H1 (cell line): ENCODE data around the gene NELL1. TPM values are rescaled to one million over a fixed set of nuclear protein-coding genes. Genes with fewer than 3 reads are reported as not detected.

Experiments
- CTCF ChIA-PET: fragments of 300-600 bp; sonication (Branson Sonifier 250); formaldehyde crosslinking; loops from one replicate; lab custom pipeline; 2021; ENCODE audit not compliant: partially characterized antibody; lab: Charles Lee
- POLR2A ChIA-PET: fragments of 300-600 bp; sonication (Branson Sonifier 250); formaldehyde crosslinking; loops from one replicate; lab custom pipeline; 2021; ENCODE audit warnings: inconsistent platforms; ENCODE audit not compliant: partially characterized antibody; lab: Charles Lee
- DNase-seq, 2 experiments: peaks; one replicate each; pipeline versions ENCODE4 v3.0.0 to v3.0.0-alpha.2; 2010 to 2022; ENCODE audit warnings: low spot score in 2 of 2, low read depth in 1 of 2, mixed read lengths in 1 of 2
- FAIRE-seq: peaks from 2 replicates; lab custom pipeline; 2011; peaks lifted over from hg19 to GRCh38; lab: Jason Lieb, UNC
- H2AFZ ChIP-seq: 2 replicates; pipeline ENCODE4 v1.8.1; 2012; ENCODE audit warnings: low read length, inconsistent platforms
- H2AK5ac ChIP-seq: 2 replicates; pipeline ENCODE4 v1.6.1; 2013; ENCODE audit warnings: low read depth, low read length
- H2BK120ac ChIP-seq: replicated peaks from 2 replicates; pipeline ENCODE3; 2013; ENCODE audit warnings: low read depth, low read length, inconsistent platforms
- H2BK12ac ChIP-seq: 2 replicates; pipeline ENCODE4 v1.6.1; 2013; ENCODE audit warnings: low read depth, low read length
- H2BK15ac ChIP-seq: 2 replicates; pipeline ENCODE4 v1.6.1; 2013; ENCODE audit warnings: low read length
- H2BK20ac ChIP-seq: 2 replicates; pipeline ENCODE4 v1.6.1; 2013; ENCODE audit warnings: low read length
- H2BK5ac ChIP-seq: 2 replicates; pipeline ENCODE4 v1.6.1; 2013; ENCODE audit warnings: low read depth, low read length
- H3K14ac ChIP-seq: 2 replicates; pipeline ENCODE4 v1.6.1; 2013; ENCODE audit warnings: inconsistent platforms; ENCODE audit not compliant: insufficient read length
- H3K18ac ChIP-seq: 2 replicates; pipeline ENCODE4 v1.6.1; 2013; ENCODE audit warnings: low read length; ENCODE audit errors: extremely low read depth
- H3K23ac ChIP-seq: 2 replicates; pipeline ENCODE4 v1.6.1; 2013; ENCODE audit warnings: inconsistent platforms; ENCODE audit not compliant: insufficient read length
- H3K23me2 ChIP-seq: 2 replicates; pipeline ENCODE4 v1.6.1; 2013; ENCODE audit warnings: low read depth, low read length
- H3K27ac ChIP-seq: 2 replicates; pipeline ENCODE4 v1.6.1; 2011; ENCODE audit warnings: low read depth, low read length, inconsistent platforms
- H3K27me3 ChIP-seq, 4 experiments: replicated peaks in 1 of 4; 1 replicate in 1 of 4; 2 replicates in 3 of 4; pipeline versions ENCODE4 v1.6.1 to v1.8.1; 2011 to 2013; ENCODE audit warnings: low read length in 3 of 4, mild to moderate bottlenecking in 3 of 4, inconsistent platforms in 2 of 4, mixed read lengths in 2 of 4, moderate library complexity in 1 of 4; ENCODE audit not compliant: control insufficient read depth in 3 of 4, insufficient read depth in 3 of 4; ENCODE audit errors: extremely low read depth in 1 of 4
- H3K36me3 ChIP-seq, 4 experiments: 2 replicates each; pipeline versions ENCODE4 v1.6.1 to v1.8.1; 2011 to 2013; ENCODE audit warnings: mild to moderate bottlenecking in 4 of 4, low read length in 3 of 4, moderate library complexity in 2 of 4, control low read depth in 1 of 4, inconsistent platforms in 1 of 4; ENCODE audit not compliant: insufficient read depth in 4 of 4, control insufficient read depth in 2 of 4
- H3K4ac ChIP-seq: replicated peaks from 2 replicates; pipeline ENCODE3; 2013; ENCODE audit warnings: low read length, low read depth, mixed read lengths, inconsistent platforms; ENCODE audit not compliant: insufficient read length
- H3K4me1 ChIP-seq, 4 experiments: replicated peaks in 1 of 4; 1 replicate in 1 of 4; 2 replicates in 3 of 4; pipeline versions ENCODE4 v1.6.1 to v1.8.1; 2011 to 2013; ENCODE audit warnings: low read length in 3 of 4, inconsistent platforms in 2 of 4, mixed read lengths in 1 of 4; ENCODE audit not compliant: insufficient read depth in 4 of 4, control insufficient read depth in 3 of 4
- H3K4me2 ChIP-seq, 2 experiments: 2 replicates each; pipeline versions ENCODE4 v1.6.1 to v1.8.1; 2011 to 2013; ENCODE audit warnings: low read depth in 2 of 2, low read length in 2 of 2, control low read depth in 1 of 2, inconsistent platforms in 1 of 2, mild to moderate bottlenecking in 1 of 2; ENCODE audit not compliant: insufficient read depth in 1 of 2
- H3K4me3 ChIP-seq, 4 experiments: fragments of 200-600, 300-600 bp in 1 of 4; sonication (generic), shearing (Covaris generic), sonication (Bioruptor Twin) in 1 of 4; 2 replicates each; pipeline versions ENCODE4 v1.5.1 to v1.8.1; 2011 to 2016; ENCODE audit warnings: low read length in 4 of 4, low read depth in 3 of 4, control low read depth in 2 of 4, inconsistent platforms in 2 of 4, mild to moderate bottlenecking in 2 of 4, mixed read lengths in 1 of 4, moderate library complexity in 1 of 4; ENCODE audit not compliant: insufficient read depth in 2 of 4; ENCODE audit errors: extremely low read depth in 1 of 4
- H3K56ac ChIP-seq: replicated peaks from 2 replicates; pipeline ENCODE3; 2013; ENCODE audit warnings: low read depth, mild to moderate bottlenecking, mixed read lengths, low read length, inconsistent platforms; ENCODE audit not compliant: insufficient read length
- H3K79me1 ChIP-seq: 2 replicates; pipeline ENCODE4 v1.6.1; 2013; ENCODE audit warnings: low read depth, low read length, control low read depth
- H3K79me2 ChIP-seq, 2 experiments: 2 replicates each; pipeline versions ENCODE4 v1.6.1 to v1.8.1; 2012 to 2013; ENCODE audit warnings: low read length in 2 of 2, mild to moderate bottlenecking in 2 of 2, inconsistent platforms in 1 of 2; ENCODE audit not compliant: insufficient read depth in 2 of 2, control insufficient read depth in 1 of 2
- H3K9ac ChIP-seq, 4 experiments: replicated peaks in 1 of 4; 1 replicate in 1 of 4; 2 replicates in 3 of 4; pipeline versions ENCODE4 v1.6.1 to v1.8.1; 2011 to 2013; ENCODE audit warnings: low read depth in 3 of 4, low read length in 3 of 4, control low read depth in 2 of 4, mild to moderate bottlenecking in 2 of 4, moderate library complexity in 2 of 4, inconsistent platforms in 1 of 4; ENCODE audit errors: extremely low read depth in 1 of 4
- H3K9me3 ChIP-seq, 2 experiments: 2 replicates each; pipeline versions ENCODE4 v1.6.1 to v1.8.1; 2012 to 2013; ENCODE audit warnings: mild to moderate bottlenecking in 2 of 2, moderate library complexity in 2 of 2, control low read depth in 1 of 2, inconsistent platforms in 1 of 2, low read depth in 1 of 2, low read length in 1 of 2, mixed read lengths in 1 of 2; ENCODE audit not compliant: insufficient read depth in 2 of 2
- H4K20me1 ChIP-seq, 2 experiments: replicated peaks in 1 of 2; 2 replicates each; pipeline versions ENCODE3 to v1.8.1; 2011 to 2013; ENCODE audit warnings: inconsistent platforms in 2 of 2, low read length in 2 of 2, mild to moderate bottlenecking in 1 of 2; ENCODE audit not compliant: insufficient read depth in 2 of 2, control insufficient read depth in 1 of 2
- H4K5ac ChIP-seq: 2 replicates; pipeline ENCODE4 v1.6.1; 2013; ENCODE audit warnings: low read length, low read depth, mixed read lengths, inconsistent platforms; ENCODE audit not compliant: insufficient read length
- H4K8ac ChIP-seq: 2 replicates; pipeline ENCODE4 v1.8.0; 2013; ENCODE audit warnings: mild to moderate bottlenecking, moderate library complexity, low read length, inconsistent platforms; ENCODE audit not compliant: insufficient read depth; ENCODE audit errors: extremely low read depth
- H4K91ac ChIP-seq: replicated peaks from 2 replicates; pipeline ENCODE3; 2013; ENCODE audit warnings: low read length, mixed read lengths, inconsistent platforms; ENCODE audit not compliant: insufficient read length
- ASH2L ChIP-seq: fragments of 200-600, 300-600 bp; sonication (generic); IDR thresholded peaks from one replicate; pipeline ENCODE4 v1.7.1; 2017; ENCODE audit warnings: low read length
- ATF2 ChIP-seq: IDR thresholded peaks from 2 replicates; pipeline ENCODE4 v1.6.1; 2012; ENCODE audit warnings: low read length, inconsistent platforms
- BCL11A ChIP-seq, 2 experiments: IDR thresholded peaks; one replicate each; pipeline ENCODE4 v1.6.1; 2011; ENCODE audit warnings: low read depth in 2 of 2, low read length in 2 of 2, mild to moderate bottlenecking in 2 of 2
- CBX5 ChIP-seq: fragments of 300-800, 300-1000 bp; sonication (generic); IDR thresholded peaks from 2 replicates; pipeline ENCODE4 v1.7.1; 2016; ENCODE audit warnings: antibody characterized with exemption, low read length, low read depth
- EZH2 ChIP-seq: fragments of 200-600 bp; sonication (generic); IDR thresholded peaks from 2 replicates; pipeline ENCODE4 v1.7.1; 2012; ENCODE audit warnings: low read depth, mild to moderate bottlenecking, moderate library complexity, low read length, inconsistent platforms; ENCODE audit not compliant: severe bottlenecking
- GTF2F1 ChIP-seq: IDR thresholded peaks from 2 replicates; pipeline ENCODE4 v1.6.1; 2012; ENCODE audit warnings: low read depth, low read length, improper control_type of control experiment, borderline replicate concordance
- KDM4A ChIP-seq: IDR thresholded peaks from one replicate; pipeline ENCODE4 v1.7.1; 2012; ENCODE audit warnings: low read depth, mild to moderate bottlenecking, moderate library complexity, low read length, inconsistent platforms; ENCODE audit not compliant: severe bottlenecking
- PHF8 ChIP-seq: fragments of 200-600 bp; sonication (generic); conservative IDR thresholded peaks from 2 replicates; pipeline ENCODE4 v1.7.1; 2012; ENCODE audit warnings: low read depth, mild to moderate bottlenecking, inconsistent platforms, low read length, moderate library complexity
- POLR2A ChIP-seq, 2 experiments: IDR thresholded peaks; 1 replicate in 1 of 2; 2 replicates in 1 of 2; pipeline ENCODE4 v1.6.1; 2011; ENCODE audit warnings: low read depth in 2 of 2, low read length in 2 of 2, mild to moderate bottlenecking in 2 of 2; ENCODE audit errors: control extremely low read depth in 1 of 2
- RBBP5 ChIP-seq: IDR thresholded peaks from 2 replicates; pipeline ENCODE4 v1.7.1; 2012; ENCODE audit warnings: low read depth, mild to moderate bottlenecking, inconsistent platforms, low read length, moderate library complexity, borderline replicate concordance
- USF2 ChIP-seq: IDR thresholded peaks from 2 replicates; pipeline ENCODE4 v1.6.1; 2011; ENCODE audit warnings: low read length, improper control_type of control experiment
- WGBS, 2 experiments: shearing (Covaris generic) in 1 of 2; methylation state at CpG; one replicate each; pipeline versions ENCODE4 v1.1.6 to v1.1.7; 2013 to 2015; ENCODE audit warnings: low lambda C conversion rate in 2 of 2, mixed read lengths in 2 of 2, inconsistent platforms in 1 of 2, low coverage in 1 of 2, missing lambda C conversion rate in 1 of 2; ENCODE audit not compliant: insufficient replicate concordance in 2 of 2, insufficient coverage in 1 of 2, insufficient read length in 1 of 2; ENCODE audit errors: extremely low coverage in 1 of 2, missing lambda C conversion rate in 1 of 2; 5-methylcytosine and 5-hydroxymethylcytosine counted together
- polyA plus RNA-seq, 7 experiments: library from polyadenylated mRNA; depleted of rRNA in 3 of 7; stranded (reverse) in 5 of 7; unstranded in 2 of 7; fragments of >200 nt in 5 of 7; fragments of 200-250 nt in 2 of 7; gene quantifications; 1 replicate in 5 of 7; 2 replicates in 1 of 7; 4 replicates in 1 of 7; pipeline versions ENCODE4 v1.2.1 to v1.2.3, GENCODE V29; 2011 to 2013; ENCODE audit warnings: missing spikeins in 2 of 7, mixed read lengths in 2 of 7
- total RNA-seq: library from RNA; stranded (reverse); fragmentation: NEBNext Ultra II Directional; extraction: Animal tissue kit (Norgen Biotek cat#: 25700); gene quantifications from 2 replicates; pipeline ENCODE4 v1.2.1, GENCODE V29; 2021

Gene NELL1
- total and polyA plus RNA-seq, 2 of the 8 experiments (the other 6 are each of a cell fraction or from before 2014, with no cell fraction given): 0.21 TPM; not detected in 1

GRCh38 chr11:20931029-20931428, 261.6 kb downstream of the NELL1 start:
- no peak for TF ChIP-seq ATF2
- TF ChIP-seq RBBP5: no peak
- no peak for TF ChIP-seq PHF8
- no peak for TF ChIP-seq USF2
- TF ChIP-seq ASH2L: no peak
- no peak for TF ChIP-seq GTF2F1
- no peak for TF ChIP-seq BCL11A (IDR thresholded peaks at IDR 0.05; ENCODE audit: low read depth in 2 of 2, low read length in 2 of 2)
- TF ChIP-seq CBX5: no peak
- no peak for TF ChIP-seq EZH2
- TF ChIP-seq KDM4A: no peak
- TF ChIP-seq POLR2A (IDR thresholded peaks at IDR 0.05; ENCODE audit: control extremely low read depth in 1 of 2, low read depth in 2 of 2, low read length in 2 of 2): no peak
- Histone ChIP-seq H3K27me3 (no peaks in the 10 kb centered on the region), H2BK12ac (no peak overlapping the region), H3K9ac (no peak overlapping the region), H2BK20ac (no peak overlapping the region), H3K79me2 (no peaks in the 10 kb centered on the region), H3K14ac (no peak overlapping the region), H3K9me3 (no peaks in the 10 kb centered on the region), H3K27ac (no peak overlapping the region), H3K4me1 (no peaks in the 10 kb centered on the region), H2AFZ (no peak overlapping the region), H3K79me1 (no peaks in the 10 kb centered on the region), H2BK15ac (no peak overlapping the region), H3K4ac (no peak overlapping the region), H3K56ac (no peak overlapping the region), H3K23ac (no peak overlapping the region), H3K4me2 (no peak overlapping the region), H4K8ac (no peak overlapping the region), H3K4me3 (no peak overlapping the region), H2BK5ac (no peak overlapping the region), H2BK120ac (no peak overlapping the region), H3K23me2 (peaks cover 3% of the 10 kb centered on the region; the same call in 1 of the 2 replicates), H2AK5ac (no peak overlapping the region), H4K91ac (no peak overlapping the region), H4K5ac (no peak overlapping the region), H3K18ac (no peak overlapping the region), H3K36me3 (no peaks in the 10 kb centered on the region), H4K20me1 (no peaks in the 10 kb centered on the region)
- DNase-seq (no peak), FAIRE-seq (no peak)
- POLR2A ChIA-PET: no interaction called here
- 82% methylated on average over 3 of the region's 3 CpGs; no CpG with 5 or more reads in 1 of the 2 experiments for WGBS, 2 experiments
- CTCF ChIA-PET: no interaction called here
